ENCODE measurements around the gene TMEM182. TPM values are rescaled to one million over a fixed set of nuclear protein-coding genes. Genes with fewer than 3 reads are reported as not detected.
A peak's percentile ranks its signal among the peaks of the same experiment; 100 is the strongest.

Gene TMEM182
- total and polyA plus RNA-seq, 9 of the 15 experiments (the other 6 are each of a cell fraction or from before 2014, with no cell fraction given), result 5.2 to 11.4 (median 7.5) TPM

GRCh38 chr2:102801098-102801718, 39.4 kb downstream of the TMEM182 start (continued):
- TF ChIP-seq ZZZ3 (IDR thresholded peaks at IDR 0.05) (no peak), HLTF (IDR thresholded peaks at IDR 0.05) (peak; percentile 93), EHMT2 (IDR thresholded peaks at IDR 0.05) (0 out of 2 replicates have a peak, but pooled peaks have one; percentile 31), SMAD4 (CRISPR knock-in tag; conservative IDR thresholded peaks at IDR 0.05) (peak; percentile 46), TRIM24 (IDR thresholded peaks at IDR 0.05) (peak; percentile 74 to 91), PTRF (tag; IDR thresholded peaks at IDR 0.05) (no peak), RFX1 (IDR thresholded peaks at IDR 0.05) (peak; percentile 82), MITF (IDR thresholded peaks at IDR 0.05) (no peak), ZNF57 (CRISPR knock-in tag; IDR thresholded peaks at IDR 0.05) (no peak), NCOR1 (IDR thresholded peaks at IDR 0.05) (peak; percentile 36; the same call in 1 of the 2 replicates), CEBPZ (IDR thresholded peaks at IDR 0.05; ENCODE audit: borderline replicate concordance, low read depth, low read length) (peak; percentile 71), CBFA2T3 (IDR thresholded peaks at IDR 0.05) (peak; percentile 78), CHD1 (IDR thresholded peaks at IDR 0.05; ENCODE audit: low read length) (no peak), TCF3 (CRISPR knock-in tag; IDR thresholded peaks at IDR 0.05) (peak; percentile 67), UBTF (IDR thresholded peaks at IDR 0.05; ENCODE audit: borderline replicate concordance in 1 of 2, low read depth in 2 of 2, low read length in 2 of 2) (no peak), CBX1 (IDR thresholded peaks at IDR 0.05; ENCODE audit: low read depth) (peak; percentile 94; the same call in 1 of the 2 replicates), CBX3 (IDR thresholded peaks at IDR 0.05; ENCODE audit: borderline replicate concordance in 1 of 2, low read length in 2 of 2) (peak; percentile 83 to 98), LEF1 (IDR thresholded peaks at IDR 0.05) (0 out of 2 replicates have a peak, but pooled peaks have one; percentile 17), HNRNPK (IDR thresholded peaks at IDR 0.05; ENCODE audit: low read depth, low read length, poor library complexity, severe bottlenecking) (no peak), ZNF507 (tag; conservative IDR thresholded peaks at IDR 0.05) (peak; percentile 61), CXXC5 (CRISPR knock-in tag; IDR thresholded peaks at IDR 0.05) (peak; percentile 17; the same call in 1 of the 2 replicates), POLR2G (IDR thresholded peaks at IDR 0.05; ENCODE audit: low read depth, low read length) (no peak)
- TF ChIP-seq, protein P1, sequence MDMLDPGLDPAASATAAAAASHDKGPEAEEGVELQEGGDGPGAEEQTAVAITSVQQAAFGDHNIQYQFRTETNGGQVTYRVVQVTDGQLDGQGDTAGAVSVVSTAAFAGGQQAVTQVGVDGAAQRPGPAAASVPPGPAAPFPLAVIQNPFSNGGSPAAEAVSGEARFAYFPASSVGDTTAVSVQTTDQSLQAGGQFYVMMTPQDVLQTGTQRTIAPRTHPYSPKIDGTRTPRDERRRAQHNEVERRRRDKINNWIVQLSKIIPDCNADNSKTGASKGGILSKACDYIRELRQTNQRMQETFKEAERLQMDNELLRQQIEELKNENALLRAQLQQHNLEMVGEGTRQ (CRISPR knock-in tag; IDR thresholded peaks at IDR 0.05), result no peak

Measured in K562 (cell line).